ENCODE results near the gene GZMB.

DNA sequence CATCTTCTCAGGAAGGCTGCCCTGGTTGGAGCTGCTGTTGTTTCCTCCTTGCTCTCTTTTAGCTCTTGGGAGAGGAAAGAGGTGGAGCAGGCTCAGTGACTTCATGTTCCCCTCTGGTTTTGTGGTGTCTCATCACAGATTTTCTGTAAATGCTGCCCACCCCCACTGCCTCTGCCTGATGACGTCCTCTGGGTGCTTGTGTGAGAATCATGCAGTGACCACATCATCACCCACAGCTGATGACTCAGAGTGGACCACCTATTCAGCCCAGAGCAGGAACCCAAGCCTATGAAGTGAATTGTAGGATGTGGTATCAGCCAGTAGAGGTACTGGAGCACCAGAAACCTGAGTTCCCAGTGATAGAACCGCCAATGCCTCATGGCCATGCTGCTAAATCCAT is at the start of gene GZMB:
- TF ChIP-seq, protein P1, sequence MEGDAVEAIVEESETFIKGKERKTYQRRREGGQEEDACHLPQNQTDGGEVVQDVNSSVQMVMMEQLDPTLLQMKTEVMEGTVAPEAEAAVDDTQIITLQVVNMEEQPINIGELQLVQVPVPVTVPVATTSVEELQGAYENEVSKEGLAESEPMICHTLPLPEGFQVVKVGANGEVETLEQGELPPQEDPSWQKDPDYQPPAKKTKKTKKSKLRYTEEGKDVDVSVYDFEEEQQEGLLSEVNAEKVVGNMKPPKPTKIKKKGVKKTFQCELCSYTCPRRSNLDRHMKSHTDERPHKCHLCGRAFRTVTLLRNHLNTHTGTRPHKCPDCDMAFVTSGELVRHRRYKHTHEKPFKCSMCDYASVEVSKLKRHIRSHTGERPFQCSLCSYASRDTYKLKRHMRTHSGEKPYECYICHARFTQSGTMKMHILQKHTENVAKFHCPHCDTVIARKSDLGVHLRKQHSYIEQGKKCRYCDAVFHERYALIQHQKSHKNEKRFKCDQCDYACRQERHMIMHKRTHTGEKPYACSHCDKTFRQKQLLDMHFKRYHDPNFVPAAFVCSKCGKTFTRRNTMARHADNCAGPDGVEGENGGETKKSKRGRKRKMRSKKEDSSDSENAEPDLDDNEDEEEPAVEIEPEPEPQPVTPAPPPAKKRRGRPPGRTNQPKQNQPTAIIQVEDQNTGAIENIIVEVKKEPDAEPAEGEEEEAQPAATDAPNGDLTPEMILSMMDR (conservative IDR thresholded peaks at IDR 0.05; ENCODE audit: low read depth, low read length): no peak
- no peak for TF ChIP-seq EZH2 (IDR thresholded peaks at IDR 0.05; ENCODE audit: borderline replicate concordance, low read depth, low read length, poor library complexity, severe bottlenecking)
